Spleen (tissue), 7 donors: ENCODE data around the gene NSD1.

Source experiments
- POLR2A ChIP-seq, 3 donors: fragments of 450-650 bp; IDR thresholded peaks; one replicate each; pipeline ENCODE4 v1.5.1; 2017; ENCODE audit warnings: antibody characterized with exemption in 3 of 3, mild to moderate bottlenecking in 1 of 3
- POLR2AphosphoS5 ChIP-seq, 3 donors: sonication (generic); formaldehyde crosslinking; IDR thresholded peaks; one replicate each; pipeline ENCODE4 v1.5.1; 2017; ENCODE audit warnings: antibody characterized with exemption in 3 of 3
- TF ChIP-seq, protein P1 (sequence below), 11 experiments: fragments of 200-600 bp in 7 of 11; fragments of 450-650 bp in 4 of 11; sonication (generic) in 4 of 11; IDR thresholded peaks in 8 of 11; conservative IDR thresholded peaks in 3 of 11; 1 replicate in 7 of 11; 2 replicates in 4 of 11; pipeline versions ENCODE4 v1.4.0 to v1.8.0; 2016 to 2021; ENCODE audit warnings: antibody characterized with exemption in 11 of 11, inconsistent platforms in 4 of 11, mild to moderate bottlenecking in 1 of 11
- donor health status: DM: no; HTN: no; CAD: no; lungs with moderate emphysema.
- donor health status: DM: no; HTN: no; CAD: no.
- donor health status: DM: no; HTN: no; CAD: no.

DNA sequence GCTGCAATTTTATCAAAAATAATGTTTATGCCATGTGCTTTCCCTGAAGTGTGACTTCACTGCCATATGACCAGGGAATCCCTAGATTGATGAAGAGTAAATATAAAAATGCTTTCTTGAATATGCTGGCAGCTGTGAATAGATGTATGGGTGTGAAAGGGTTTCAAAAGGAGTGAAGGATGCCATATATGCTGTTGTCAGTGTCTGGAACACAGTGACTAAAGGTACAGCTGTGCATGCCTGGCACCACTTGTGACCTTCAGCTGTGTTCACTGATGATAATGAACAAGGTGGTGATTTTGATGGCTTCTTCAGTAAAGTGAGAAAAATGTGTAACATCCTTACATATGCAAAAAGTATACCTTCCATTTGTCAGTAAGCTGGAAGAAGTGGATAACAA, 100.2 kb downstream of the NSD1 start:
- TF ChIP-seq POLR2AphosphoS5 (IDR thresholded peaks at IDR 0.05): no peak
- TF ChIP-seq POLR2A (IDR thresholded peaks at IDR 0.05): no peak
- TF ChIP-seq, protein P1, sequence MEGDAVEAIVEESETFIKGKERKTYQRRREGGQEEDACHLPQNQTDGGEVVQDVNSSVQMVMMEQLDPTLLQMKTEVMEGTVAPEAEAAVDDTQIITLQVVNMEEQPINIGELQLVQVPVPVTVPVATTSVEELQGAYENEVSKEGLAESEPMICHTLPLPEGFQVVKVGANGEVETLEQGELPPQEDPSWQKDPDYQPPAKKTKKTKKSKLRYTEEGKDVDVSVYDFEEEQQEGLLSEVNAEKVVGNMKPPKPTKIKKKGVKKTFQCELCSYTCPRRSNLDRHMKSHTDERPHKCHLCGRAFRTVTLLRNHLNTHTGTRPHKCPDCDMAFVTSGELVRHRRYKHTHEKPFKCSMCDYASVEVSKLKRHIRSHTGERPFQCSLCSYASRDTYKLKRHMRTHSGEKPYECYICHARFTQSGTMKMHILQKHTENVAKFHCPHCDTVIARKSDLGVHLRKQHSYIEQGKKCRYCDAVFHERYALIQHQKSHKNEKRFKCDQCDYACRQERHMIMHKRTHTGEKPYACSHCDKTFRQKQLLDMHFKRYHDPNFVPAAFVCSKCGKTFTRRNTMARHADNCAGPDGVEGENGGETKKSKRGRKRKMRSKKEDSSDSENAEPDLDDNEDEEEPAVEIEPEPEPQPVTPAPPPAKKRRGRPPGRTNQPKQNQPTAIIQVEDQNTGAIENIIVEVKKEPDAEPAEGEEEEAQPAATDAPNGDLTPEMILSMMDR (IDR thresholded peaks at IDR 0.05 in 8 of 11, conservative IDR thresholded peaks at IDR 0.05 in 3 of 11): no peak
